Lower leg skin (tissue), 4 donors: Measurements from ENCODE around the gene EPHA10. TPM values are rescaled to one million over a fixed set of nuclear protein-coding genes. Genes with fewer than 3 reads are reported as not detected.
"Not testable (repeated sequence)": the region's sequence is repeated elsewhere in the genome, so short reads cannot be mapped to it uniquely, and the experiment has no call there.

Experiments
- DNase-seq, 2 donors: peaks; one replicate each; pipeline ENCODE4 v3.0.0-alpha.2; 2019; ENCODE audit warnings: low spot score in 2 of 2
- H3K4me3 ChIP-seq: fragments of 200-600 bp; sonication (generic); 2 replicates; pipeline ENCODE4 v1.5.1; 2017; ENCODE audit warnings: mild to moderate bottlenecking, low read depth; ENCODE audit not compliant: poor library complexity, severe bottlenecking
- CTCF ChIP-seq, 3 donors: fragments of 450-650 bp; IDR thresholded peaks; one replicate each; pipeline ENCODE4 v1.5.1; 2016; ENCODE audit warnings: antibody characterized with exemption in 3 of 3, mild to moderate bottlenecking in 3 of 3, moderate library complexity in 2 of 3
- POLR2A ChIP-seq, 2 donors: fragments of 450-650 bp; IDR thresholded peaks; one replicate each; pipeline ENCODE4 v1.6.1; 2016 to 2017; ENCODE audit warnings: antibody characterized with exemption in 2 of 2, mild to moderate bottlenecking in 1 of 2, moderate library complexity in 1 of 2
- WGBS, 2 donors: methylation state at CpG; one replicate each; pipeline ENCODE4 v1.1.5; 2018; 5-methylcytosine and 5-hydroxymethylcytosine counted together
- intact Hi-C: fragments of 100-400 bp; cut with DNase I; formaldehyde crosslinking; loops from one replicate; pipeline ENCODE4 v1.15.0; 2023; ENCODE audit warnings: low total_unique reads
- total RNA-seq, 4 donors: library from RNA; depleted of rRNA; stranded (reverse); fragments of >200 nt; gene quantifications; one replicate each; pipeline ENCODE4 v1.1.0, GENCODE V29; 2016

EPHA10 gene
- total RNA-seq, 4 donors from 2014 or later: 0.37 to 1.5 TPM; not detected in 2

GRCh38 chr1:37697090-37697489 lies 67.8 kb downstream of the EPHA10 start:
- no peak overlapping the region for H3K4me3 ChIP-seq
- TF ChIP-seq POLR2A (IDR thresholded peaks at IDR 0.05) (no peak), CTCF (IDR thresholded peaks at IDR 0.05) (no peak)
- 94% methylated on average over 2 of the region's 2 CpGs for WGBS, 2 donors
- intact Hi-C loops: no loop called here
- DNase-seq: no peak

GRCh38 chr1:37692834-37693175 lies 72.1 kb downstream of the EPHA10 start:
- peak in 1 of 2 donors; percentile 25 for DNase-seq
- TF ChIP-seq POLR2A (IDR thresholded peaks at IDR 0.05) (no peak), CTCF (IDR thresholded peaks at IDR 0.05) (no peak)
- intact Hi-C loops: loop anchor here (5.0 kb wide), 1 partner anchor 169 kb away; no protein-coding TSS in a partner anchor
- peak overlapping the region; percentile 73 for H3K4me3 ChIP-seq
- 2% methylated on average over 14 to 16 of the region's 16 CpGs for WGBS, 2 donors

GRCh38 chr1:37692078-37692833 lies 72.7 kb downstream of the EPHA10 start, which contains the start of gene CDCA8:
CDCA8 (plus strand) TSS chr1:37692516; CDS start chr1:37692691, 175 bp downstream.
- TF ChIP-seq POLR2A (IDR thresholded peaks at IDR 0.05): no peak
- intact Hi-C loops: loop anchor here (5.0 kb wide), 1 partner anchor 170 kb away; no protein-coding TSS in a partner anchor
- WGBS, 2 donors: 0% methylated on average over 40 to 45 of the region's 54 CpGs

GRCh38 chr1:37691497-37692077 lies 73.3 kb downstream of the EPHA10 start:
- H3K4me3 ChIP-seq: peak overlapping the region; percentile 71
- intact Hi-C loops: loop anchor here (5.0 kb wide), 1 partner anchor 171 kb away; no protein-coding TSS in a partner anchor
- no peak for TF ChIP-seq CTCF (IDR thresholded peaks at IDR 0.05)
- TF ChIP-seq POLR2A (IDR thresholded peaks at IDR 0.05): no peak
- DNase-seq: peak; percentile 22 to 88
- WGBS, 2 donors: 1 to 5% methylated on average over 19 to 41 of the region's 45 CpGs

More at GRCh38 chr1:37692078-37692833, 72.7 kb downstream of the EPHA10 start, which contains the start of gene CDCA8:
- peak within 1 kb of the TSS; percentile 73 for H3K4me3 ChIP-seq
- peak; percentile 98 to 100 for DNase-seq

- no peak overlapping the region for H3K4me3 ChIP-seq
- intact Hi-C loops: loop anchor here (10.0 kb wide), 1 partner anchor 234 kb away; no protein-coding TSS in a partner anchor
- 86 to 87% methylated on average over 4 of the region's 4 CpGs for WGBS, 2 donors
- TF ChIP-seq POLR2A (IDR thresholded peaks at IDR 0.05) (no peak), CTCF (IDR thresholded peaks at IDR 0.05) (no peak)
- no peak for DNase-seq
Measured at GRCh38 chr1:37688926-37689325, 76.0 kb downstream of the EPHA10 start.

DNA sequence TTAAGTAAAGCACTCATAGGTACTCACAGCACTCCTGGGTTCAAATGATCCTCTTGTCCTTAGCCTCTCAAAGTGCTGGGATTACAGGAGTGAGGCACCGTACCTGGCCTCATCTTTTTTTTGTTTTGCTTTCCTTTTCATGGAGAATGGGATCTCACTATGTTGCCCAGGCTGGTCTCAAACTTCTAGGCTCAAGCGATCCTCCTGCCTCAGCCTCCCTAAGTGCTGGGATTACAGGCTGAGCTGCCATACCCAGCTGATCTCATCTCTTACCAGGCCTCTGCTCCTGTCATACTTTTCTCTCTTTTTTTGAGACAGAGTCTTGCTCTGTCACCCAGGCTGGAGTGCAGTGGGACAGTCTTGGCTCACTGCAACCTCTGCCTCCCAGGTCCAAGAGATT lies 77.2 kb downstream of the EPHA10 start:
- intact Hi-C loops: loop anchor here (10.0 kb wide), 1 partner anchor 233 kb away; no protein-coding TSS in a partner anchor

More for the DNA sequence above, 77.2 kb downstream of the EPHA10 start:
- H3K4me3 ChIP-seq, DNase-seq: not testable (repeated sequence)
- 89 to 90% methylated on average over 2 of the region's 2 CpGs for WGBS, 2 donors
